ENCODE measurements around the gene FANCM.

FANCM gene

GRCh38 chr14:45227566-45227965 lies 91.8 kb downstream of the FANCM start:
- Histone ChIP-seq H3K27me3 (no peaks in the 10 kb centered on the region), H4K20me1 (peaks cover 0 to 22% (median 0%) of the 10 kb centered on the region in 11 experiments; a peak in 6 of 22 replicates), H3K36me3 (peaks cover 0 to 99% (median 93%) of the 10 kb centered on the region in 11 experiments; a peak in 21 of 22 replicates), H3K9me3 (replicated peaks in 1 of 11) (no peaks in the 10 kb centered on the region), H3K4me2 (no peak overlapping the region), H3K4me1 (peaks cover 0 to 10% (median 0%) of the 10 kb centered on the region in 10 experiments; a peak in 4 of 20 replicates), H3K4me3 (no peak overlapping the region), H3K27ac (no peak overlapping the region), H3K9ac (no peak overlapping the region)
- no peak for TF ChIP-seq Cebpa-rat (IDR thresholded peaks at IDR 0.05)

- Histone ChIP-seq H3K27ac (no peak overlapping the region), H3K36me3 (peaks cover 0 to 68% (median 37%) of the 10 kb centered on the region in 11 experiments; a peak in 21 of 22 replicates)
Observed at GRCh38 chr14:45238988-45239387, 103.3 kb downstream of the FANCM start.

DNA sequence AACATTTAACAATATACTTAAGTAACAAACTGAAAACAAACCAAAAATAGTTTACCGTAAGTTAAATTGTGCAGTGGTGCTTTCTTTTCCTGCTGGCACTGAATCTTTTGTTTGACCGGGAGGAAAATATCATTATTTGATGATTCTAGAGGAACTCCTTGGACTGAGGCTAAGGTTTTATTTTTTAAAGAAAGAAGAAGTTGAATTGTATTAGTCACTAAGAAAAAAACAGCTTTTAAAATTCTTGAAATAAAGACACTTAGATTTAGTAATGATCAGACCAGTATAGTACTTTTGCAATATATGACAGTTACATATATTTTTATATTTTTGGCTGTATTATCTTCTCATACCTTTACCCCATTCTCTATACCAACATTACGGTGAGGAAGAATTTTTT lies 107.0 kb downstream of the FANCM start:
- Histone ChIP-seq H3K36me3 (peaks cover 0 to 60% (median 39%) of the 10 kb centered on the region in 11 experiments; a peak in 20 of 22 replicates), H3K4me1 (peaks cover 0 to 52% (median 9%) of the 10 kb centered on the region in 10 experiments; a peak in 11 of 20 replicates), H3K4me2 (peak overlapping the region in 4 of 11 experiments; percentile 36 to 69 (median 59); a peak in 7 of 22 replicates), H3K4me3 (0 out of 20 replicates have a peak overlapping the region, but pooled peaks of 1 of the 10 experiments have one; percentile 7), H3K9me3 (replicated peaks in 1 of 11) (peaks cover 0 to 28% (median 11%) of the 10 kb centered on the region in 11 experiments; a peak in 9 of 22 replicates), H3K27ac (peak overlapping the region in 7 of 11 experiments; percentile 2 to 58 (median 23); a peak in 10 of 22 replicates), H4K20me1 (peaks cover 0 to 62% (median 17%) of the 10 kb centered on the region in 11 experiments; a peak in 16 of 22 replicates), H3K27me3 (no peaks in the 10 kb centered on the region), H3K9ac (peak overlapping the region in 4 of 11 experiments; percentile 4 to 56 (median 22); a peak in 3 of 22 replicates)
- no peak for TF ChIP-seq Cebpa-rat (IDR thresholded peaks at IDR 0.05)

More at GRCh38 chr14:45238988-45239387, 103.3 kb downstream of the FANCM start:
- peaks cover 0 to 28% (median 6%) of the 10 kb centered on the region in 10 experiments; a peak in 10 of 20 replicates for H3K4me1 ChIP-seq
- TF ChIP-seq Cebpa-rat (IDR thresholded peaks at IDR 0.05) = no peak
- H3K9me3 ChIP-seq (replicated peaks in 1 of 11) = no peaks in the 10 kb centered on the region
- H4K20me1 ChIP-seq = peaks cover 3 to 61% (median 17%) of the 10 kb centered on the region in 11 experiments; a peak in 17 of 22 replicates
- no peak overlapping the region for H3K4me3 ChIP-seq
- no peaks in the 10 kb centered on the region for H3K27me3 ChIP-seq
- H3K9ac ChIP-seq = no peak overlapping the region
- H3K4me2 ChIP-seq = no peak overlapping the region

- Histone ChIP-seq H3K4me3 (no peak overlapping the region), H3K4me1 (peaks cover 24 to 85% (median 35%) of the 10 kb centered on the region in 10 experiments), H3K27me3 (no peaks in the 10 kb centered on the region), H3K9me3 (replicated peaks in 1 of 11) (peaks cover 0 to 38% (median 23%) of the 10 kb centered on the region in 11 experiments; a peak in 9 of 22 replicates), H4K20me1 (peaks cover 0 to 63% (median 22%) of the 10 kb centered on the region in 11 experiments; a peak in 15 of 22 replicates), H3K36me3 (peaks cover 0 to 77% (median 48%) of the 10 kb centered on the region in 11 experiments; a peak in 20 of 22 replicates), H3K4me2 (peak overlapping the region in 3 of 11 experiments; percentile 15 to 29 (median 20); a peak in 2 of 22 replicates), H3K27ac (peak overlapping the region in 1 of 11 experiments; percentile 22; a peak in 1 of 22 replicates), H3K9ac (no peak overlapping the region)
- no peak for TF ChIP-seq Cebpa-rat (IDR thresholded peaks at IDR 0.05)
Observed at GRCh38 chr14:45246151-45246550, 110.4 kb downstream of the FANCM start.

DNA sequence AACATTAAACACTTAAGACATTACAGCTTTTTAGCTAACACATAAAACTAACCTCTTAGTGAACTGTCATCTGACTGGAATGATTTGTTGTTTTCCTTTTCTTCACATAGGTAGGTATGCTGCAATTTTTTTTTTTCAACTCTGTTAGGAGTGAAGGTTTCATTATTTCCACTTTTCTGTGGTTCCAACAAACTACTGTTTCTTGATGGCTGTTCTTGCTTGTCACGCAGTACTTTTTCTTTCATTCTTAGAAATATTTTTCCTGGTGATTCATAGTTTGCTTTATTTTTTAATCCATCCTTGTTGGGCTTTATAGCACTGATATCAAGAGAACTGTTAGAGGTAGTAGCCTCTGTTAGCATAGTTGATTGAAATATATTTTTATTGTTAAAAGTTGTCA lies 111.0 kb downstream of the FANCM start:
- Histone ChIP-seq H3K9ac (no peak overlapping the region), H3K27ac (no peak overlapping the region), H3K4me3 (no peak overlapping the region), H3K36me3 (peaks cover 0 to 75% (median 48%) of the 10 kb centered on the region in 11 experiments; a peak in 18 of 22 replicates), H4K20me1 (peaks cover 0 to 60% (median 20%) of the 10 kb centered on the region in 11 experiments; a peak in 15 of 22 replicates), H3K27me3 (no peaks in the 10 kb centered on the region), H3K4me1 (peaks cover 25 to 90% (median 37%) of the 10 kb centered on the region in 10 experiments), H3K9me3 (replicated peaks in 1 of 11) (peaks cover 0 to 38% (median 23%) of the 10 kb centered on the region in 11 experiments; a peak in 9 of 22 replicates), H3K4me2 (peak overlapping the region in 3 of 11 experiments; percentile 15 to 29 (median 20); a peak in 3 of 22 replicates)
- no peak for TF ChIP-seq Cebpa-rat (IDR thresholded peaks at IDR 0.05)

GRCh38 chr14:45247427-45247826 lies 111.7 kb downstream of the FANCM start:
- Histone ChIP-seq H3K36me3 (peaks cover 0 to 68% (median 48%) of the 10 kb centered on the region in 11 experiments; a peak in 16 of 22 replicates), H3K4me2 (peak overlapping the region in 2 of 11 experiments; percentile 15 to 20; a peak in 1 of 22 replicates), H4K20me1 (peaks cover 0 to 53% (median 20%) of the 10 kb centered on the region in 11 experiments; a peak in 15 of 22 replicates), H3K4me1 (peaks cover 25 to 82% (median 37%) of the 10 kb centered on the region in 10 experiments), H3K27ac (peak overlapping the region in 1 of 11 experiments; percentile 17; a peak in 1 of 22 replicates), H3K9ac (no peak overlapping the region), H3K4me3 (no peak overlapping the region), H3K9me3 (replicated peaks in 1 of 11) (peaks cover 0 to 38% (median 23%) of the 10 kb centered on the region in 11 experiments; a peak in 9 of 22 replicates), H3K27me3 (no peaks in the 10 kb centered on the region)
- no peak for TF ChIP-seq Cebpa-rat (IDR thresholded peaks at IDR 0.05)

DNA sequence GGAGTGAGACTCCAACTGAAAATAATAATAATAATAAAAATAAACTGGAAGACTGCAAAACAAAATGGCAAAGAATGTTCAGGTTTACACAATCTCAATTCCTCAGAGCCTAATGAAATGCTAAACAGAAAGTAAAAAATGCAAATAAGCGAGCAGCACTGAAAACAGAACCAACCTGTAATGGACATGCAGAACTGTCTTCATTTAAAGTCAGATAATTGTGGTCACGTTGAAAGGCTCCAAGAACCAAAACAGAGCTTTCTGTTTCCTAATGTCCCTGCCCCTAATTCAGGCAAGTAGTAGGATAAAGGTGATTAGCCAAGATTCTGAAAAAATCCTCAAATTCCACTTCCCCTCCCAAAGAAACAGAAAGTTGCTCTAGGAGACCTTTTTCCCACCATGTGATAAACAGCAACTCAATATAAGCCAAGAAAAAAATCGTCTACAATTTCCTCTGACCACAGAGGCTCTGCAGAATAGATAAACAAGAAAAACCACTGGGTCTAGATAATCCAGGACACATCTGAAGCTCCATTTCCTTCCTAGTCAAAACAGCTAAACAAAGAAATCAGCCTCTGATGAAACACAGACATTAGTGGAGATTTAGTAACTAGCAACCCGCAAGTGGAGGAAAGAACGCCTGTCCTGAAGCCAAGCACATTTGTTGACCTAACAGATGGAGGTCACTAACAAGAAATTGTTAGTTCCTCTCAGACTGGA lies 114.3 kb downstream of the FANCM start:
- H3K4me1 ChIP-seq = peaks cover 25 to 70% (median 30%) of the 10 kb centered on the region in 10 experiments
- peak in 2 of 11 experiments; percentile 26 to 37; a peak in 1 of 22 replicates for TF ChIP-seq Cebpa-rat (IDR thresholded peaks at IDR 0.05)
- H3K9ac ChIP-seq = peak overlapping the region; percentile 63 to 98 (median 92)
- H3K27ac ChIP-seq = peak overlapping the region; percentile 48 to 98 (median 92); a peak in 21 of 22 replicates
- peak overlapping the region; percentile 66 to 95 (median 80); a peak in 19 of 20 replicates for H3K4me3 ChIP-seq
- peak overlapping the region; percentile 71 to 90 (median 86) for H3K4me2 ChIP-seq
- H3K27me3 ChIP-seq = no peaks in the 10 kb centered on the region
- H3K9me3 ChIP-seq (replicated peaks in 1 of 11) = peaks cover 6 to 50% (median 31%) of the 10 kb centered on the region in 11 experiments; a peak in 20 of 22 replicates
- peaks cover 0 to 45% (median 35%) of the 10 kb centered on the region in 11 experiments; a peak in 16 of 22 replicates for H3K36me3 ChIP-seq
- H4K20me1 ChIP-seq = peaks cover 0 to 30% (median 13%) of the 10 kb centered on the region in 11 experiments; a peak in 14 of 22 replicates

All from BLaER1 treated with 17β-estradiol and CSF1 and Interleukin-3, amounts not matched to agents 10 nM and 100 nM (cell line).